Measurements from ENCODE around the gene MAPK4. TPM values are rescaled to one million over a fixed set of nuclear protein-coding genes. Genes with fewer than 3 reads are reported as not detected.
"Not testable (repeated sequence)": the region's sequence is repeated elsewhere in the genome, so short reads cannot be mapped to it uniquely, and the experiment has no call there.

The MAPK4 gene
- total RNA-seq, 2 donors from 2014 or later = 2.0 to 3.8 TPM

GRCh38 chr18:50706199-50706598, 146.3 kb downstream of the MAPK4 start:
- Mint-ChIP-seq H3K27me3 (ENCODE audit: insufficient read depth) (no peaks in the 10 kb centered on the region), H3K4me3 (no peak overlapping the region), H3K36me3 (ENCODE audit: low read depth) (no peaks in the 10 kb centered on the region), H3K27ac (no peak overlapping the region), H3K4me1 (peaks cover 26% of the 10 kb centered on the region), H3K9me3 (no peaks in the 10 kb centered on the region)
- Histone ChIP-seq H3K27me3 (ENCODE audit: control insufficient read depth, insufficient read depth, low read length, poor library complexity, severe bottlenecking) (no peaks in the 10 kb centered on the region), H3K27ac (ENCODE audit: low read depth, low read length) (no peak overlapping the region), H3K4me1 (ENCODE audit: control insufficient read depth, insufficient read depth, low read length) (peaks cover 4% of the 10 kb centered on the region), H3K4me3 (ENCODE audit: low read length) (no peak overlapping the region), H3K9ac (ENCODE audit: extremely low read depth, low read length, poor library complexity, severe bottlenecking) (no peak overlapping the region), H3K9me3 (ENCODE audit: control insufficient read depth, low read length) (no peaks in the 10 kb centered on the region), H3K36me3 (ENCODE audit: control insufficient read depth, insufficient read depth, low read length) (no peaks in the 10 kb centered on the region)
- peak; percentile 30 for DNase-seq
- TF ChIP-seq CTCF (conservative IDR thresholded peaks at IDR 0.05) = no peak
- 63 to 70% methylated on average over 5 to 6 of the region's 6 CpGs for WGBS, 2 experiments (ENCODE audit: insufficient coverage in 1 of 2, insufficient read length in 1 of 2)

- Mint-ChIP-seq H3K27me3 (ENCODE audit: insufficient read depth) (no peaks in the 10 kb centered on the region), H3K27ac (no peak overlapping the region), H3K4me1 (peaks cover 26% of the 10 kb centered on the region), H3K9me3 (no peaks in the 10 kb centered on the region), H3K36me3 (ENCODE audit: low read depth) (no peaks in the 10 kb centered on the region), H3K4me3 (no peak overlapping the region)
- H3K4me1 ChIP-seq (ENCODE audit: control insufficient read depth, insufficient read depth, low read length) = peaks cover 4% of the 10 kb centered on the region
- WGBS, 2 experiments (ENCODE audit: insufficient coverage in 1 of 2, insufficient read length in 1 of 2) = 84 to 100% methylated on average over 1 to 2 of the region's 2 CpGs
- no peaks in the 10 kb centered on the region for H3K27me3 ChIP-seq (ENCODE audit: control insufficient read depth, insufficient read depth, low read length, poor library complexity, severe bottlenecking)
- H3K9ac ChIP-seq (ENCODE audit: extremely low read depth, low read length, poor library complexity, severe bottlenecking) = no peak overlapping the region
- no peaks in the 10 kb centered on the region for H3K9me3 ChIP-seq (ENCODE audit: control insufficient read depth, low read length)
- H3K4me3 ChIP-seq (ENCODE audit: low read length) = no peak overlapping the region
- TF ChIP-seq CTCF (conservative IDR thresholded peaks at IDR 0.05) = no peak
- H3K36me3 ChIP-seq (ENCODE audit: control insufficient read depth, insufficient read depth, low read length) = no peaks in the 10 kb centered on the region
- no peak overlapping the region for H3K27ac ChIP-seq (ENCODE audit: low read depth, low read length)
- DNase-seq = no peak
These were observed 146.8 kb downstream of the MAPK4 start for GRCh38 chr18:50706651-50707050.

- not testable (repeated sequence) for DNase-seq; H3K27me3 ChIP-seq (ENCODE audit: control insufficient read depth, insufficient read depth, low read length, poor library complexity, severe bottlenecking); H3K4me3 Mint-ChIP-seq; H3K36me3 Mint-ChIP-seq (ENCODE audit: low read depth); H3K9ac ChIP-seq (ENCODE audit: extremely low read depth, low read length, poor library complexity, severe bottlenecking); H3K27me3 Mint-ChIP-seq (ENCODE audit: insufficient read depth); H3K4me1 ChIP-seq (ENCODE audit: control insufficient read depth, insufficient read depth, low read length); H3K9me3 Mint-ChIP-seq; H3K4me3 ChIP-seq (ENCODE audit: low read length); H3K9me3 ChIP-seq (ENCODE audit: control insufficient read depth, low read length); H3K27ac Mint-ChIP-seq; H3K36me3 ChIP-seq (ENCODE audit: control insufficient read depth, insufficient read depth, low read length); H3K27ac ChIP-seq (ENCODE audit: low read depth, low read length)
- WGBS, 2 experiments (ENCODE audit: insufficient coverage in 1 of 2, insufficient read length in 1 of 2) = 86 to 89% methylated on average over 4 to 5 of the region's 7 CpGs
- peaks cover 26% of the 10 kb centered on the region for H3K4me1 Mint-ChIP-seq
These were observed 147.4 kb downstream of the MAPK4 start for GRCh38 chr18:50707297-50707696.

- no peaks in the 10 kb centered on the region for H3K27me3 Mint-ChIP-seq (ENCODE audit: insufficient read depth)
- Histone ChIP-seq H3K4me1 (ENCODE audit: control insufficient read depth, insufficient read depth, low read length) (peaks cover 4% of the 10 kb centered on the region), H3K9me3 (ENCODE audit: control insufficient read depth, low read length) (no peaks in the 10 kb centered on the region), H3K36me3 (ENCODE audit: control insufficient read depth, insufficient read depth, low read length) (no peaks in the 10 kb centered on the region), H3K27ac (ENCODE audit: low read depth, low read length) (no peak overlapping the region), H3K9ac (ENCODE audit: extremely low read depth, low read length, poor library complexity, severe bottlenecking) (no peak overlapping the region), H3K27me3 (ENCODE audit: control insufficient read depth, insufficient read depth, low read length, poor library complexity, severe bottlenecking) (no peaks in the 10 kb centered on the region), H3K4me3 (ENCODE audit: low read length) (no peak overlapping the region)
- H3K9me3 Mint-ChIP-seq = no peaks in the 10 kb centered on the region
- no peaks in the 10 kb centered on the region for H3K36me3 Mint-ChIP-seq (ENCODE audit: low read depth)
- no peak for DNase-seq
- no peak overlapping the region for H3K4me3 Mint-ChIP-seq
- 90 to 93% methylated on average over 7 of the region's 7 CpGs for WGBS, 2 experiments (ENCODE audit: insufficient coverage in 1 of 2, insufficient read length in 1 of 2)
- H3K27ac Mint-ChIP-seq = no peak overlapping the region
- peaks cover 26% of the 10 kb centered on the region for H3K4me1 Mint-ChIP-seq
- TF ChIP-seq CTCF (conservative IDR thresholded peaks at IDR 0.05) = no peak
These were observed 148.1 kb downstream of the MAPK4 start for GRCh38 chr18:50707855-50708469.

Measured in endodermal cell (in vitro differentiated cells).